ENCODE data around the gene RIOK2.
A peak's percentile ranks its signal among the peaks of the same experiment; 100 is the strongest.
"Not testable (repeated sequence)": the region's sequence is repeated elsewhere in the genome, so short reads cannot be mapped to it uniquely, and the experiment has no call there.

RIOK2 gene

DNA sequence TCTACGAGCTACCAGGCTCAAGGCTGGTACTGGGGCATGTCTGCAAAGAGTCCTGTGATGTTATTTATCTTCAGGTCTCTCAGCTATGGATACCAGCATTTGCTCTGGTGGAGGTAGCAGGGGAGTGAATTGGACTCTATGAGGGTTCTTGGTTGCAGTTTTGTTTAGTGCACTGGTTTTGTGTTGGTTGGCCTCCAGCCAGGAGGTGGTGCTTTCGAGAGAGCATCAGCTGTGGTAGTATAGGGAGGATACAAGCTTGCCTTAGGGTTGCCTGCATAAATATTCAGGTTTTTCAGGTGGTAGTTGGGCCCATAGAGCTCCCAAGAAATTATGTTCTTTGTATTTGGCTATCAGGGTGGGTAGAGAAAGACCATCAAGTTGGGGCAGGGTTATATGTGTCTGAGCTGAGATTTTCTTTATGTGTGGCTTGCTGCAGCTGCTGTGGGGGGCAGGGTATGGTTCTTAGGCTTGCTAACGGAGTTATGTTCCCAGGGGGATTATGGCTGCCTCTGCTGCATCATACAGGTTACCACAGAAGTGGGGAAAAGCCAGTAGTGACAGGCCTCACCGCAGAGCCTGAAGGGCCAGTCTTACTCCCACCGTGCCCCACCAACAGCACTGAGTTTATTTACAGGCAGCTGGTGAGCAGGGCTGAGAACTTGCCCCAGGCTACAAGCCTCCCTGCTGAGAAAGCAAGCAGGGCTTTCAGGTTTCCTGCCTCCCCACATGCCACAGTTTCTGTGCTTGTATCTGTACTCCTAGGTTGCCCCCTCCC, 9.7 kb upstream of the RIOK2 start:
- no peaks in the 10 kb centered on the region for H3F3A ChIP-seq (ENCODE audit: low read depth)
- H4K20me1 ChIP-seq (ENCODE audit: insufficient read depth, low read length, poor library complexity, severe bottlenecking): no peaks in the 10 kb centered on the region
- H2AFZ ChIP-seq (ENCODE audit: low read length): no peak overlapping the region
- TF ChIP-seq EZH2phosphoT487 (IDR thresholded peaks at IDR 0.05; ENCODE audit: borderline replicate concordance): no peak
- TF ChIP-seq, protein P1, sequence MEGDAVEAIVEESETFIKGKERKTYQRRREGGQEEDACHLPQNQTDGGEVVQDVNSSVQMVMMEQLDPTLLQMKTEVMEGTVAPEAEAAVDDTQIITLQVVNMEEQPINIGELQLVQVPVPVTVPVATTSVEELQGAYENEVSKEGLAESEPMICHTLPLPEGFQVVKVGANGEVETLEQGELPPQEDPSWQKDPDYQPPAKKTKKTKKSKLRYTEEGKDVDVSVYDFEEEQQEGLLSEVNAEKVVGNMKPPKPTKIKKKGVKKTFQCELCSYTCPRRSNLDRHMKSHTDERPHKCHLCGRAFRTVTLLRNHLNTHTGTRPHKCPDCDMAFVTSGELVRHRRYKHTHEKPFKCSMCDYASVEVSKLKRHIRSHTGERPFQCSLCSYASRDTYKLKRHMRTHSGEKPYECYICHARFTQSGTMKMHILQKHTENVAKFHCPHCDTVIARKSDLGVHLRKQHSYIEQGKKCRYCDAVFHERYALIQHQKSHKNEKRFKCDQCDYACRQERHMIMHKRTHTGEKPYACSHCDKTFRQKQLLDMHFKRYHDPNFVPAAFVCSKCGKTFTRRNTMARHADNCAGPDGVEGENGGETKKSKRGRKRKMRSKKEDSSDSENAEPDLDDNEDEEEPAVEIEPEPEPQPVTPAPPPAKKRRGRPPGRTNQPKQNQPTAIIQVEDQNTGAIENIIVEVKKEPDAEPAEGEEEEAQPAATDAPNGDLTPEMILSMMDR (conservative IDR thresholded peaks at IDR 0.05; ENCODE audit: low read length): no peak
- no peaks in the 10 kb centered on the region for H3K9me2 ChIP-seq (replicated peaks; ENCODE audit: low read depth, low read length)
- H3K27me3 ChIP-seq (ENCODE audit: insufficient read depth, low read length, poor library complexity, severe bottlenecking): no peaks in the 10 kb centered on the region
- H3K4me2 ChIP-seq (ENCODE audit: low read depth, low read length, poor library complexity, severe bottlenecking): no peak overlapping the region
- no peak overlapping the region for H3K4me3 ChIP-seq (ENCODE audit: low read length, poor library complexity, severe bottlenecking)
- H3K36me3 ChIP-seq (ENCODE audit: insufficient read depth, low read length): no peaks in the 10 kb centered on the region
- no peaks in the 10 kb centered on the region for H3K9me3 ChIP-seq (ENCODE audit: insufficient read depth, low read depth, low read length)
- no peak overlapping the region for H3K9ac ChIP-seq (ENCODE audit: low read depth, low read length, poor library complexity, severe bottlenecking)
- H3K4me1 ChIP-seq (ENCODE audit: insufficient read depth, low read length, poor library complexity, severe bottlenecking): no peaks in the 10 kb centered on the region
- no peaks in the 10 kb centered on the region for H3K79me2 ChIP-seq (ENCODE audit: insufficient read depth, low read length)

DNA sequence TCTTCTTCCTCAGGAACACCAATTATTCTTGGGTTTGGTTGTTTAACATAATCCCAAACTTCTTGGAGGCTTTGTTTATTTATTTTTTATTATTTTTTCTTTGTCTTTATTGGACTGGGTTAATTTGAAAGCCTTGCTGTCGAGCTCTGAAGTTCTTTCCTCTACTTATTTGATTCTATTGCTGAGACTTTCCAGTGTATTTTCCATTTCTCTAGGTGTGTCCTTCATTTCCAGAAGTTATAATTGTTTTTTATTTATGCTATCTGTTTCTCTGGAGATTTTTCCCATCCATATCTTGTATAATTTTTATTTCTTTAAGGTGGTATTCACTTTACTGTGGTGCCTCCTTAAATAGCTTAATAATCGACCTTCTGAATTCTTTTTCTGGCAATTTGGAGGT, 8.8 kb upstream of the RIOK2 start:
- TF ChIP-seq, protein P1 (conservative IDR thresholded peaks at IDR 0.05; ENCODE audit: low read length): no peak
- TF ChIP-seq EZH2phosphoT487 (IDR thresholded peaks at IDR 0.05; ENCODE audit: borderline replicate concordance): no peak
- Histone ChIP-seq H3K9me2 (replicated peaks; ENCODE audit: low read depth, low read length) (no peaks in the 10 kb centered on the region), H3K27me3 (ENCODE audit: insufficient read depth, low read length, poor library complexity, severe bottlenecking) (no peaks in the 10 kb centered on the region), H3K4me3 (ENCODE audit: low read length, poor library complexity, severe bottlenecking) (no peak overlapping the region), H3K9me3 (ENCODE audit: insufficient read depth, low read depth, low read length) (no peaks in the 10 kb centered on the region), H2AFZ (ENCODE audit: low read length) (no peak overlapping the region), H3K4me2 (ENCODE audit: low read depth, low read length, poor library complexity, severe bottlenecking) (no peak overlapping the region), H3K4me1 (ENCODE audit: insufficient read depth, low read length, poor library complexity, severe bottlenecking) (no peaks in the 10 kb centered on the region), H3F3A (ENCODE audit: low read depth) (no peaks in the 10 kb centered on the region), H3K36me3 (ENCODE audit: insufficient read depth, low read length) (no peaks in the 10 kb centered on the region), H4K20me1 (ENCODE audit: insufficient read depth, low read length, poor library complexity, severe bottlenecking) (no peaks in the 10 kb centered on the region), H3K79me2 (ENCODE audit: insufficient read depth, low read length) (no peaks in the 10 kb centered on the region), H3K9ac (ENCODE audit: low read depth, low read length, poor library complexity, severe bottlenecking) (no peak overlapping the region)

DNA sequence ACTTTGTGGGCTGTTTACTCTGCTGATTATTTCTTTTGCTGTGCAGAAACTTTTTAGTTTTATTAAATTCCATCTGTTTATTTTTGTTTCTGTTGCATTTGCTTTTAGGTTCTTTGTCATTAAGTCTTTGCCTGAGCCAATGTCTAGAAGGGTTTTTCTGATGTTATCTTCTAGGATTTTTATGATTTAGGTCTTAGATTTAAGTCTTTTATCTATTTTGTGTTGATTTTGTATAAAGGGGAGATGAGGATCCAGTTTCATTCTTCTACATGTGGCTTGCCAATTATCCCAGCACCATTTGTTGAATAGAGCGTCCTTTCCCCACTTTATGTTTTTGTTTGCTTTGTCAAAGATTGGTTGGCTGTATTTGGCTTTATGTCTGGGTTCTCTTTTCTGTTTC, 6.5 kb upstream of the RIOK2 start:
- not testable (repeated sequence) for H3K9ac ChIP-seq (ENCODE audit: low read depth, low read length, poor library complexity, severe bottlenecking); H3K4me3 ChIP-seq (ENCODE audit: low read length, poor library complexity, severe bottlenecking); H3K9me2 ChIP-seq (replicated peaks; ENCODE audit: low read depth, low read length); H3K4me2 ChIP-seq (ENCODE audit: low read depth, low read length, poor library complexity, severe bottlenecking); H3K27me3 ChIP-seq (ENCODE audit: insufficient read depth, low read length, poor library complexity, severe bottlenecking); H3K4me1 ChIP-seq (ENCODE audit: insufficient read depth, low read length, poor library complexity, severe bottlenecking); H3K36me3 ChIP-seq (ENCODE audit: insufficient read depth, low read length); H3F3A ChIP-seq (ENCODE audit: low read depth); H3K79me2 ChIP-seq (ENCODE audit: insufficient read depth, low read length); H3K9me3 ChIP-seq (ENCODE audit: insufficient read depth, low read depth, low read length); H4K20me1 ChIP-seq (ENCODE audit: insufficient read depth, low read length, poor library complexity, severe bottlenecking); H2AFZ ChIP-seq (ENCODE audit: low read length)

DNA sequence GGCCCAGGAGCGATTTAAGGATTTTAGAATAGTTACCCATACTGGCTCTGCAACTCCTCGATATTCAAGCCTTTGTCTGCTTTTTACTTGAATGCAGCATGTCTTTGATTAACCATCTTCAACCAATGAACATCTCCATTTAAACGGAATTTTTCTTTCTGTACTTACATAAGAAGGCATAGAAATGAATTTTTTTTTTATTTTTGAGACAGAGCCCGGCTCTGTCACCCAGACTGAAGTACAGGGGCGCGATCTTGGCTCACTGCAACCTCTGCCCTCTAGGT, 825 bp upstream of the RIOK2 start:
- Histone ChIP-seq H3F3A (ENCODE audit: low read depth) (no peaks in the 10 kb centered on the region), H3K4me3 (ENCODE audit: low read length, poor library complexity, severe bottlenecking) (peak overlapping the region; percentile 93), H3K9me3 (ENCODE audit: insufficient read depth, low read depth, low read length) (no peaks in the 10 kb centered on the region), H3K79me2 (ENCODE audit: insufficient read depth, low read length) (peaks cover 27% of the 10 kb centered on the region), H3K4me1 (ENCODE audit: insufficient read depth, low read length, poor library complexity, severe bottlenecking) (peaks cover 4% of the 10 kb centered on the region), H2AFZ (ENCODE audit: low read length) (peak overlapping the region; percentile 87), H3K9me2 (replicated peaks; ENCODE audit: low read depth, low read length) (no peaks in the 10 kb centered on the region), H3K27me3 (ENCODE audit: insufficient read depth, low read length, poor library complexity, severe bottlenecking) (no peaks in the 10 kb centered on the region), H3K4me2 (ENCODE audit: low read depth, low read length, poor library complexity, severe bottlenecking) (peak overlapping the region; percentile 90), H3K9ac (ENCODE audit: low read depth, low read length, poor library complexity, severe bottlenecking) (peak overlapping the region; percentile 86), H3K36me3 (ENCODE audit: insufficient read depth, low read length) (peaks cover 2% of the 10 kb centered on the region; the same call in 1 of the 2 replicates), H4K20me1 (ENCODE audit: insufficient read depth, low read length, poor library complexity, severe bottlenecking) (peaks cover 7% of the 10 kb centered on the region)
- TF ChIP-seq, protein P1 (conservative IDR thresholded peaks at IDR 0.05; ENCODE audit: low read length): no peak
- TF ChIP-seq EZH2phosphoT487 (IDR thresholded peaks at IDR 0.05; ENCODE audit: borderline replicate concordance): no peak
